GM11168 (cell line): ENCODE data around the gene IFITM10.

ENCODE experiments used
- in situ Hi-C: fragments of 300-500 bp; cut with MboI; formaldehyde crosslinking; loops from one replicate; pipeline ENCODE4 v1.12.0; 2022; ENCODE audit warnings: low sequenced_read_pairs; ENCODE audit not compliant: unreplicated experiment

The IFITM10 gene

GRCh38 chr11:1727096-1727690, 23.2 kb downstream of the IFITM10 start:
- in situ Hi-C loops, result no loop called here

- in situ Hi-C loops, result no loop called here
Observed at GRCh38 chr11:1719781-1720180, 30.6 kb downstream of the IFITM10 start.

GRCh38 chr11:1718326-1718725, 32.1 kb downstream of the IFITM10 start:
- in situ Hi-C loops, result no loop called here

- in situ Hi-C loops, result no loop called here
Observed at GRCh38 chr11:1717745-1718144, 32.6 kb downstream of the IFITM10 start.

GRCh38 chr11:1714908-1715885, 35.2 kb downstream of the IFITM10 start:
- in situ Hi-C loops, result no loop called here

- in situ Hi-C loops, result loop anchor here (10.0 kb wide), 1 partner anchor 56 kb away; the partner anchor contains the start of gene CTSD
Observed at GRCh38 chr11:1708716-1709115, 41.7 kb downstream of the IFITM10 start.

GRCh38 chr11:1707751-1708150, 42.6 kb downstream of the IFITM10 start:
- in situ Hi-C loops, result loop anchor here (10.0 kb wide), 1 partner anchor 57 kb away; the partner anchor contains the start of gene CTSD

- in situ Hi-C loops, result loop anchor here (10.0 kb wide), 1 partner anchor 58 kb away; the partner anchor contains the start of gene CTSD
Observed at GRCh38 chr11:1706634-1707400, 43.6 kb downstream of the IFITM10 start.

GRCh38 chr11:1705126-1706052, 45.0 kb downstream of the IFITM10 start:
- in situ Hi-C loops, result loop anchor here (10.0 kb wide), 1 partner anchor 59 kb away; the partner anchor contains the start of gene CTSD

- in situ Hi-C loops, result loop anchor here (5.0 to 10.0 kb wide), 2 partner anchors 62 to 109 kb away; partner anchors contain the start of gene CTSD
Observed at GRCh38 chr11:1703146-1703545, 47.2 kb downstream of the IFITM10 start.

GRCh38 chr11:1702506-1702905, 47.9 kb downstream of the IFITM10 start:
- in situ Hi-C loops, result loop anchor here (5.0 to 10.0 kb wide), 2 partner anchors 62 to 110 kb away; partner anchors contain the start of gene CTSD

- in situ Hi-C loops, result loop anchor here (5.0 to 10.0 kb wide), 2 partner anchors 64 to 111 kb away; partner anchors contain the start of gene CTSD
Observed at GRCh38 chr11:1701091-1701807, 49.1 kb downstream of the IFITM10 start.

- in situ Hi-C loops, result loop anchor here (5.0 to 10.0 kb wide), 2 partner anchors 65 to 113 kb away; partner anchors contain the start of gene CTSD
Observed at GRCh38 chr11:1699771-1700170, 50.6 kb downstream of the IFITM10 start.

GRCh38 chr11:1696608-1697570, 53.5 kb downstream of the IFITM10 start, which contains the start of gene KRTAP5-6:
Gene KRTAP5-6 (plus strand): TSS chr11:1697195. CDS start chr11:1697246, 51 bp downstream.
- in situ Hi-C loops, result no loop called here

GRCh38 chr11:1695548-1696108, 54.8 kb downstream of the IFITM10 start:
- in situ Hi-C loops, result no loop called here

GRCh38 chr11:1694846-1695547, 55.4 kb downstream of the IFITM10 start:
- in situ Hi-C loops, result loop anchor here (5.0 kb wide), 1 partner anchor 447 kb away; no protein-coding TSS in a partner anchor
